ENCODE results near the gene LAIR2.
"Not testable (repeated sequence)": the region's sequence is repeated elsewhere in the genome, so short reads cannot be mapped to it uniquely, and the experiment has no call there.

The LAIR2 gene

DNA sequence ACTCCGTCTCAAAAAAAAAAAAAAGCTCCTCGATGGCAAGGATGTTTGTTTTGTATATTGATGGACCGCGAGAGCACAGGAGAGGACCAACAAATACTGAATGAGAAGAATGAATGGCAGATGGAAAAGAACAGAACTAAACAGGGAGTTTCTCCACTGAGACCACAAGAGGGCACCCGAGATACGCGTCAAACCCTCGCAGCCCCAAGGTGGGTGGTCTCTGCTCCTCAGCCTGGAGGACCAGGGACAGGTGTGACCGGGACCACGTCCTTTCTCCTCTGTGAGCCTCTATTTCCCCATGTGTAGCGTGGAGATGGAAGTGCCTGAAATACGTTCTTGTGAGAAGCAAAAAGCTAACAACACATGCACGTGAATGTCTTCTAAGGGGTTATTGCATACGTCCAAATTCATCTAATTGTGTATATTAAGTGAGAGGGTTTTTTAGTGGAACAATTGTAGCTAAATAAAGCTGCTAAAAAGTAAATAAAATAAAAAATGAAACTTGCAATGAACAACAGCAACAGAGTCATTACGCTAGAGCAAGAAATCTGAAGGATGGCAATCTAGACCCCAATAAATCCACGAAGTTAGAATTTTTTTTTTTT lies 21.2 kb upstream of the LAIR2 start:
- Histone ChIP-seq H3K27ac (ENCODE audit: low read length) (no peak overlapping the region), H3K9me3 (ENCODE audit: control insufficient read depth in 2 of 2, low read length in 2 of 2) (no peaks in the 10 kb centered on the region), H3K36me3 (ENCODE audit: control insufficient read depth in 2 of 2, insufficient read depth in 2 of 2, low read length in 2 of 2) (no peaks in the 10 kb centered on the region), H3K9ac (ENCODE audit: low read length in 2 of 2) (no peak overlapping the region), H3K4me1 (ENCODE audit: control insufficient read depth, insufficient read depth, low read length) (peaks cover 3% of the 10 kb centered on the region), H3K4me3 (ENCODE audit: low read length in 2 of 2) (no peak overlapping the region), H3K27me3 (ENCODE audit: control insufficient read depth in 1 of 2, insufficient read depth in 2 of 2, low read length in 2 of 2) (peaks cover 6 to 7% of the 10 kb centered on the region in 2 donors)

DNA sequence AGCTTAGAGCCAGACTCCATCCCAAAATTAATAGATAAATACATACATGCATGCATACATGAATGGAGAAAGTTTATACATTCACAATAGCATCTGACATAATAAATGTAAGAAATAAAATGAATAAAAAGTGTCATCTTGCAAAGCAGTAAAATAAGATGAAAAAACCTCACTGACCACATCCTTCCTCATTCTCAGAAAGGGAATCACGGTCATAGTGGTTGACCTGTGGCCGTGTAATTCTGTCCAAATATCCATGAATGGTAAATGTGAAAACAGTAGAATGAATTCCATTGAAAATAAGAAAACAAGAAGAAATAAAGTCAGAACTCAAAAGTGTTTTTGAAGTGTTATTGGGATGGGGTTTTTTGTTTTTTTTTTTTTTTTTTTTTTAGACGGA lies 19.7 kb upstream of the LAIR2 start:
- peaks cover 3 to 6% of the 10 kb centered on the region in 2 donors for H3K27me3 ChIP-seq (ENCODE audit: control insufficient read depth in 1 of 2, insufficient read depth in 2 of 2, low read length in 2 of 2)
- no peaks in the 10 kb centered on the region for H3K9me3 ChIP-seq (ENCODE audit: control insufficient read depth in 2 of 2, low read length in 2 of 2)
- peaks cover 3% of the 10 kb centered on the region for H3K4me1 ChIP-seq (ENCODE audit: control insufficient read depth, insufficient read depth, low read length)
- no peak overlapping the region for H3K27ac ChIP-seq (ENCODE audit: low read length)
- H3K9ac ChIP-seq (ENCODE audit: low read length in 2 of 2): no peak overlapping the region
- H3K4me3 ChIP-seq (ENCODE audit: low read length in 2 of 2): no peak overlapping the region
- no peaks in the 10 kb centered on the region for H3K36me3 ChIP-seq (ENCODE audit: control insufficient read depth in 2 of 2, insufficient read depth in 2 of 2, low read length in 2 of 2)

DNA sequence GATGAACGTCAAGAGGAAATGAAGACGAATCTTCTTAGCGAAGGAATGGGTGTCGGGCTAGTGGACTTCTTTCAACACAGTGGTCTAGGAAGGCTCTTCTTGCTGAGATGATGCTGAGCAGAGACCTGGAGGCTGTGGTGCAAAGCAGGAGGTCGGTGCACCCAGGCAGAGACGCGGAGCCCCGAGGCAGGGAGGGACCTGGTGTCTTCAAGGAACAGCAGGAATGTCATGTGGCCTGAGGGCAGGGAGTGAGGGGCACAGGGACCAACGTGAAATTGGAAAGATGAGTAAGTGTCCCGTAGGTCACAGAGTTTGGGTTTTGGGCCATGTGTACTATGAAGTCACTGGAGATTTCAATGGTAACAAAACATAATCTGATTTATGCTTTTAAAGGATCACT lies 18.2 kb upstream of the LAIR2 start:
- Histone ChIP-seq H3K4me1 (ENCODE audit: control insufficient read depth, insufficient read depth, low read length) (no peaks in the 10 kb centered on the region), H3K4me3 (ENCODE audit: low read length in 2 of 2) (no peak overlapping the region), H3K9me3 (ENCODE audit: control insufficient read depth in 2 of 2, low read length in 2 of 2) (no peaks in the 10 kb centered on the region), H3K27me3 (ENCODE audit: control insufficient read depth in 1 of 2, insufficient read depth in 2 of 2, low read length in 2 of 2) (peaks cover 0 to 2% of the 10 kb centered on the region in 2 donors), H3K36me3 (ENCODE audit: control insufficient read depth in 2 of 2, insufficient read depth in 2 of 2, low read length in 2 of 2) (no peaks in the 10 kb centered on the region), H3K9ac (ENCODE audit: low read length in 2 of 2) (no peak overlapping the region), H3K27ac (ENCODE audit: low read length) (no peak overlapping the region)

DNA sequence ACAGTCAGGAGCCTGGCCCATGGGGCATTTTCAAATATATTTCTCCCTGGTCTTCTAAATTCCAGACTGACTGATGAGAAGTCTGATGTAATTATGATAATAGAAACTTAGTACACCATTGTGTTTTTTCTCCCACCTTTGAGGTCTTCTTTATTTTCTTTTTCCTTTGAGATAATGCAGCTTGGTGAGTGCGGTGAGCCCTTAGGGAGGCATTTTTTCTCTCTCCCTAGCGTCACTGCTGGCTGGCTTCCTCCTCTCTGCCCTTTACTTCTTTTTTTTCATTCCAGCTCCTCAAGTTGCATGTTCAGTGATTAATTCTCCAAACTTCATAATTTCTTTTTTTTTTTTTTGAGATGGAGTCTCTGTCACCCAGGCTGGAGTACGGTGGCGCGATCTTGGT lies 16.8 kb upstream of the LAIR2 start:
- H3K9me3 ChIP-seq (ENCODE audit: control insufficient read depth in 2 of 2, low read length in 2 of 2): no peaks in the 10 kb centered on the region
- H3K36me3 ChIP-seq (ENCODE audit: control insufficient read depth in 2 of 2, insufficient read depth in 2 of 2, low read length in 2 of 2): no peaks in the 10 kb centered on the region
- no peaks in the 10 kb centered on the region for H3K4me1 ChIP-seq (ENCODE audit: control insufficient read depth, insufficient read depth, low read length)
- no peak overlapping the region for H3K9ac ChIP-seq (ENCODE audit: low read length in 2 of 2)
- no peak overlapping the region for H3K4me3 ChIP-seq (ENCODE audit: low read length in 2 of 2)
- H3K27ac ChIP-seq (ENCODE audit: low read length): no peak overlapping the region
- H3K27me3 ChIP-seq (ENCODE audit: control insufficient read depth in 1 of 2, insufficient read depth in 2 of 2, low read length in 2 of 2): peaks cover 0 to 3% of the 10 kb centered on the region in 2 donors

DNA sequence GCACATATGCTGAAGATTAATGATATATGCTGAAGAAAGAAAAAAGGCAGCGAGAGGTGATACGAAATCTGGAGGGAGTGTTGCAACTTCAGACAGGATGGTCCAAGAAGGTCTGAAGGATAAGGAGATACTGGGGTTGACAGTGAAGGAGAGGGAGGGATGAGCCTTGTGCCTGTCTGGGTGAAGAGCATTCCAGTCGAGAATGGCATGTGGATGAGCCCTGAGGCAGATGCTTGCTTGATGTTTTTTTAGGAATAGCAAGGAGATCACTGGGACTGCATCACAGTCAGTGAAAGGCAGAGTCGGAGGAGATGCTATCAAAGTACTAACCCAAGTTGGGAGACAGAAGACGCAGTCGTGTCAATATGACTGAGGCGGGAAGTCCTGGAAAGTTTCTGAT lies 13.3 kb upstream of the LAIR2 start:
- Histone ChIP-seq H3K4me1 (ENCODE audit: control insufficient read depth, insufficient read depth, low read length) (no peaks in the 10 kb centered on the region), H3K4me3 (ENCODE audit: low read length in 2 of 2) (no peak overlapping the region), H3K9me3 (ENCODE audit: control insufficient read depth in 2 of 2, low read length in 2 of 2) (no peaks in the 10 kb centered on the region), H3K36me3 (ENCODE audit: control insufficient read depth in 2 of 2, insufficient read depth in 2 of 2, low read length in 2 of 2) (no peaks in the 10 kb centered on the region), H3K27ac (ENCODE audit: low read length) (no peak overlapping the region), H3K9ac (ENCODE audit: low read length in 2 of 2) (no peak overlapping the region), H3K27me3 (ENCODE audit: control insufficient read depth in 1 of 2, insufficient read depth in 2 of 2, low read length in 2 of 2) (peaks cover 4 to 8% of the 10 kb centered on the region in 2 donors)

DNA sequence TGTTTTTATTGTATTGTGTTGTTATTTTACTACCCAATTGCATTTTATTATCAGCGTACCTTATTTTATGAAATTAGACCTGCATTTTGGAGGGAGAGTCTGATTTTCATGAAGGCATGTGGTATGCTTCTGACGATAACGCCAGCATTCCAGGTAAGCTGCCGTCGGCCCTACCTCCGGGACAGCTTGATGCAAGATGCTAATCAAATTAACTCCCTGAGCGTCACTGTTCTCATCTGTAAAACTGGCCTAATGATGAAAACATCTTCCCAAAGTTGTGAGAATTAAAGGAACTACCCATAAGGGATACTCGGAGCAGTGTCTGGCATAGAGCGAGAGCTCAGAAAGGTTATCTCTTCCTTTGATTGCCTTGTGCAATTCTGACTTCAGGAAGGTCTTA lies 12.9 kb upstream of the LAIR2 start:
- Histone ChIP-seq H3K27ac (ENCODE audit: low read length) (no peak overlapping the region), H3K9me3 (ENCODE audit: control insufficient read depth in 2 of 2, low read length in 2 of 2) (no peaks in the 10 kb centered on the region), H3K27me3 (ENCODE audit: control insufficient read depth in 1 of 2, insufficient read depth in 2 of 2, low read length in 2 of 2) (peaks cover 4 to 8% of the 10 kb centered on the region in 2 donors), H3K9ac (ENCODE audit: low read length in 2 of 2) (no peak overlapping the region), H3K4me1 (ENCODE audit: control insufficient read depth, insufficient read depth, low read length) (no peaks in the 10 kb centered on the region), H3K4me3 (ENCODE audit: low read length in 2 of 2) (no peak overlapping the region), H3K36me3 (ENCODE audit: control insufficient read depth in 2 of 2, insufficient read depth in 2 of 2, low read length in 2 of 2) (no peaks in the 10 kb centered on the region)

DNA sequence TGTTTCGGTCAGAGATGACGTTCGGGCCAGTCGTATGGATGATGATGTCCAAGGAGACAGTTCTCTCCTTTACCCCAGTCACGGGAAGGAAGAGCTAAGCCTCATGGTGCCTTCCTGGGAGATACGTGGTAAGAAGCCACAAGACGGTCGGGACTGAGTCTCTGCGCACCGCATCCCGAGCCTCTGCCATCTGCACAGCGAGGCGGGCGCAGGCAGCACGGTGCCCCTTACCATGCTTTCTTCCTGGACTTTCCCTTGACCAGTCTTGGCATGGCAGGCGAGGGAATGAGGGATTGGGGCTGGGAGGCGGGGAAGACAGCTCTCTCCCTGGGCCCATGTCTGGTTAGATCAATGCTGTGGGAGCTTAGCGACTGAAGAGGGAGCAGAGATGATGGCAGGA lies 10.1 kb upstream of the LAIR2 start:
- H3K9me3 ChIP-seq (ENCODE audit: control insufficient read depth in 2 of 2, low read length in 2 of 2): no peaks in the 10 kb centered on the region
- H3K4me1 ChIP-seq (ENCODE audit: control insufficient read depth, insufficient read depth, low read length): no peaks in the 10 kb centered on the region
- peaks cover 4 to 8% of the 10 kb centered on the region in 2 donors for H3K27me3 ChIP-seq (ENCODE audit: control insufficient read depth in 1 of 2, insufficient read depth in 2 of 2, low read length in 2 of 2)
- no peaks in the 10 kb centered on the region for H3K36me3 ChIP-seq (ENCODE audit: control insufficient read depth in 2 of 2, insufficient read depth in 2 of 2, low read length in 2 of 2)
- H3K4me3 ChIP-seq (ENCODE audit: low read length in 2 of 2): no peak overlapping the region
- no peak overlapping the region for H3K9ac ChIP-seq (ENCODE audit: low read length in 2 of 2)
- H3K27ac ChIP-seq (ENCODE audit: low read length): no peak overlapping the region

DNA sequence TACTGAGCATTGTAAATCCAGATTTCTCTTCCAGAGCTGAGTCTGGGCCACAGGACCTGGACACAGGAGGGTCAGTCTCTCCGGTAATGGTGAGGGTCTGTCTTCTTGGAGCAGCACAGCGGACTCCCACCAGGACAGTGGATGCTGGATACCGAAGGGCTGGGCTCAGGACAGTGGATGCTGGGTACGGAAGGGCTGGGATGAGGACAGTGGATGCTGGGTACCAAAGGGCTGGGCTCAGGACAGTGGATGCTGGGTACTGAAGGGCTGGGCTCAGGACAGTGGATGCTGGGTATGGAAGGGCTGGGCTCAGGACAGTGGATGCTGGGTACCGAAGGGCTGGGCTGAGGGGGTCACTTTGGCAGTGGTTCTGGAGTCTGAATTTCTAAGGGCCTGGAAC lies 9.6 kb upstream of the LAIR2 start:
- not testable (repeated sequence) for H3K27me3 ChIP-seq (ENCODE audit: control insufficient read depth in 1 of 2, insufficient read depth in 2 of 2, low read length in 2 of 2)

DNA sequence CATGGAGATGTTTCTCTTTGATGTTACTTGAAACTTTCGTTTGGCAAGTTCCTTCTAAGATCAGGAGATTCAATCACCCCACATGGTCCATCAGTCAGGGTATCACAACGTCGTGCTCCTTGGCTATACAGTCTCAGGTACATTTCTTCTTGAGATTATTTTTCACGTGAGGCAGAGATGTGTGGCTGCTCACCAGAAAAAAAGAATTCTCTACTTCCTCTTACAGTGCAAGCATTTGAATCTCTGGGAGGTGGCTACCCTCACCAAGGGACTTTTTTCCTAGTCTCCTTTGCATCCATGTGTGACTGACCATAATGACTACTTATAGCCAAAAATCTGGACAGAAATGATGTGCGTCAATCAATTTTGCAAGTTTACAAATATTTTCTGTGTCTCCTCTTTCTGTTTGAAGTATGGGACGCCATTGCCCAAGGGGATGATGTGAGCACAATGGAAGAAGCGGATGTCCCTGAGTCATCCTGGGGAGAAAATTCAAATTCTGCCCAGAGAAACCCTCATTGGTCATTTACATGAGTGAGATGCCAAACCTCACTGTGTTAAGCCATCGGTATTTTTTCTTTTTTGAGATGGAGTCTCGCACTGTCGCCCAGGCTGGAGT lies 8.6 kb upstream of the LAIR2 start:
- no peak overlapping the region for H3K4me3 ChIP-seq (ENCODE audit: low read length in 2 of 2)
- no peaks in the 10 kb centered on the region for H3K36me3 ChIP-seq (ENCODE audit: control insufficient read depth in 2 of 2, insufficient read depth in 2 of 2, low read length in 2 of 2)
- no peaks in the 10 kb centered on the region for H3K9me3 ChIP-seq (ENCODE audit: control insufficient read depth in 2 of 2, low read length in 2 of 2)
- H3K27me3 ChIP-seq (ENCODE audit: control insufficient read depth in 1 of 2, insufficient read depth in 2 of 2, low read length in 2 of 2): peaks cover 4 to 8% of the 10 kb centered on the region in 2 donors
- H3K4me1 ChIP-seq (ENCODE audit: control insufficient read depth, insufficient read depth, low read length): no peaks in the 10 kb centered on the region
- H3K27ac ChIP-seq (ENCODE audit: low read length): no peak overlapping the region
- no peak overlapping the region for H3K9ac ChIP-seq (ENCODE audit: low read length in 2 of 2)

More for the DNA sequence above, 9.6 kb upstream of the LAIR2 start:
- not testable (repeated sequence) for H3K36me3 ChIP-seq (ENCODE audit: control insufficient read depth in 2 of 2, insufficient read depth in 2 of 2, low read length in 2 of 2); H3K9ac ChIP-seq (ENCODE audit: low read length in 2 of 2); H3K9me3 ChIP-seq (ENCODE audit: control insufficient read depth in 2 of 2, low read length in 2 of 2); H3K27ac ChIP-seq (ENCODE audit: low read length); H3K4me3 ChIP-seq (ENCODE audit: low read length in 2 of 2); H3K4me1 ChIP-seq (ENCODE audit: control insufficient read depth, insufficient read depth, low read length)

DNA sequence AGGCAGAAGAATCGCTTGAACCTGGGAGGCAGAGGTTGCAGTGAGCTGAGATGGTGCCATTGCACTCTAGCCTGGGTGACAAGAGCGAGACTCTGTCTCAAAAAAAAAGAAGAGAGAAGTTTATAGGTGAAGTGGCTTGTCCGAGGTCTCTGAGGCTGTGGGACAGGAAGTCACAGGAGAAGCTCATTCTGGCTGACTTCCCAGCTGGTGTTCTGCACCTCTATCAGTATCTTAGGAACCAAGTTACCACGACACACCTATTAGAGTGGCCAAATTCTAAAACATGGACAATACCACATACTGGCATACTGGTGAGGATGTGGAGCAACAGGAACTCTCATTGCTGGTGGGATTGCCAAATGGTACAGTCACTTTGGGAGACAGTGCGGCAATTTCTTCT lies 7.3 kb upstream of the LAIR2 start:
- not testable (repeated sequence) for H3K9me3 ChIP-seq (ENCODE audit: control insufficient read depth in 2 of 2, low read length in 2 of 2); H3K4me1 ChIP-seq (ENCODE audit: control insufficient read depth, insufficient read depth, low read length); H3K4me3 ChIP-seq (ENCODE audit: low read length in 2 of 2); H3K36me3 ChIP-seq (ENCODE audit: control insufficient read depth in 2 of 2, insufficient read depth in 2 of 2, low read length in 2 of 2); H3K27me3 ChIP-seq (ENCODE audit: control insufficient read depth in 1 of 2, insufficient read depth in 2 of 2, low read length in 2 of 2); H3K9ac ChIP-seq (ENCODE audit: low read length in 2 of 2); H3K27ac ChIP-seq (ENCODE audit: low read length)

DNA sequence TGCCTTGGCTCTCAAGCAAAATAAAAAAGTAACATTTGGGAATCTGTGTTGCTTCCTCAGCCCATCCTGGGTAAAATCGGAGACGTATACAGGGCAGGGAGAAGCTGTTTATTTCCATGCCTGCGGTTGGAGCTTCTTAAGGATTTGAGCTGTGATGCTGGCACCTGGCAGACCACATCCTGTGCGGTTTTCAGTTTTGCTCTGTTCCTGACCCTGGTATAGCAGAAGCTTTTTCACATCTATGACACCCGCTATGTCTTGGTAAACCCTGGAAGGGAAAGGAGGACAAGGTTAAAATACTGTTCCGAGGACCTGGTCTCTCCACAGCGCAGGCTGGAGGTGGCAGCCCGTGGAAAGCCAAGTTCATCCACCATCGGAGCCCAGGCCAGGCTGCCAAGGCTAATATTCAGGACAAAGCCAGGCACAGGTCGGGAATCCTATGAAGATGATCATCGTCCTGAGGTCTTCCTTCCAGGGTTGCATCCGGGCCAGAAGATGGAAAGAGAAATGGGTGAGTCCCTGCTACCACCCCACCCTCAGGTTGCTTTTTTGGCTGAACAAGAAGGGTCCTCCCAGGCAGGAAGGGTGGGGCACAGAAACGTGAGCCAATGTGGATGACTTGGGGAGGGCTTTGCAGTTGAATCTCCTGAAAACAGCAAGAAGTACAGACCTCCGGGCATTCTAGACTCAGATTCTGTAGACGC lies 4.7 kb upstream of the LAIR2 start:
- not testable (repeated sequence) for H3K36me3 ChIP-seq (ENCODE audit: control insufficient read depth in 2 of 2, insufficient read depth in 2 of 2, low read length in 2 of 2); H3K4me1 ChIP-seq (ENCODE audit: control insufficient read depth, insufficient read depth, low read length); H3K9me3 ChIP-seq (ENCODE audit: control insufficient read depth in 2 of 2, low read length in 2 of 2); H3K4me3 ChIP-seq (ENCODE audit: low read length in 2 of 2); H3K9ac ChIP-seq (ENCODE audit: low read length in 2 of 2); H3K27ac ChIP-seq (ENCODE audit: low read length); H3K27me3 ChIP-seq (ENCODE audit: control insufficient read depth in 1 of 2, insufficient read depth in 2 of 2, low read length in 2 of 2)
